Parietal lobe (tissue), 1 donor: ENCODE measurements around the gene ADPRM. TPM values are rescaled to one million over a fixed set of nuclear protein-coding genes. Genes with fewer than 3 reads are reported as not detected.

ENCODE experiments used
- total RNA-seq: library from RNA; depleted of rRNA; stranded (reverse); fragments of >200 nt; gene quantifications from one replicate; pipeline ENCODE4 v1.2.3, GENCODE V29; 2014

The ADPRM gene, protein sequence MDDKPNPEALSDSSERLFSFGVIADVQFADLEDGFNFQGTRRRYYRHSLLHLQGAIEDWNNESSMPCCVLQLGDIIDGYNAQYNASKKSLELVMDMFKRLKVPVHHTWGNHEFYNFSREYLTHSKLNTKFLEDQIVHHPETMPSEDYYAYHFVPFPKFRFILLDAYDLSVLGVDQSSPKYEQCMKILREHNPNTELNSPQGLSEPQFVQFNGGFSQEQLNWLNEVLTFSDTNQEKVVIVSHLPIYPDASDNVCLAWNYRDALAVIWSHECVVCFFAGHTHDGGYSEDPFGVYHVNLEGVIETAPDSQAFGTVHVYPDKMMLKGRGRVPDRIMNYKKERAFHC
- total RNA-seq, result 30.0 TPM

DNA sequence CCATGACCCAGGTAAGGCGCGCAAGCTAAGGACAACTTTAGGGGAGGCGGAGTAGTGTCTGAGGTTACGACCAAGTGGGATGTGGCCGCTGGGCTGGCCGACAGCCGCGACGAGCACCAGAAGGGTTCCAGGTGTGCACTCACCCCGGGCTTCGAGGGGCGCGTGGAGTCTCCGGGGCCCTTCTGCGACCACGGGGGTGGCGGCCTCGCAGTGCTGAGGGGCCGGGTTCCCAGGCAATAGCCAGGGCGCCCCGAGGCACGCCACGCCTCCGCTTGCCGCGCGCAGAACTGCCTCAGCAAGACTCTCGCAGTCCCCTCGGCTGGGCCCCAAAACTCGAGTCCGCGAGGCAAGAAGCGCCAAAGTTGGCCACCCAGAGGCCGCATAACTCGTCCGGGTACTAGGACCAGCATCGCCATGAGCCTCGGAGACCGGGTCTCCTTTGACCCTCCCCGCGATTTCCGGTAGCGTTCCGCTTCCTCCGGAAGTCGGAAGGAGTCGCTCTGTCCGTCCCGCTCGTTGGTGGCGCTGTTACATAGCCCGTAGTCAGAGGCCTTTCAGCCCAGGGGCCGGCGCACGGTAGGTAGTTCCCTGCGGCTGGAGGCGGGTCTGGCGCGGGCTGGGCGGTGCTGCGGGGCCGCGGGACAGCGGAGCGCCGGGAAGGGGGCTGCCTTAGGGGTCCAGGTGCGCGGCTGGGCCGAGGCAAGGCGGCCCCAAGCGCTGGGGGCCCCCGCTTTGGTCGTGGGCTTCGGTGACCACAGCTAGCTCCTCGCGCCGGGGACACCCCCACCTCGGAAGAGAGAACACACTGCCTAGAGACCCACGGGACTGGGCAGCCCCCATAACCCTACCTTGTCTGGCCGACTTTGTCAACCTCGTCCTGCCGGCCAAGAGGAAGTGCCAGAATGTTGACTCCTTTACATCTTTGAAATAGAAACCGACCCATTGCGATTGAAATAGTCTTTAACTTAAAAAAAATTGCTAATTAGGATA is at the start of gene ADPRM, which contains the start of gene SCO1:
TSS of gene ADPRM (plus strand) at position 503 of the 990 bp plus-strand sequence. CDS start 7,333 bp downstream, outside the sequence.
TSS of gene SCO1 (minus strand) at position 442 of the 990 bp plus-strand sequence. CDS start at position 416, 26 bp downstream.

DNA sequence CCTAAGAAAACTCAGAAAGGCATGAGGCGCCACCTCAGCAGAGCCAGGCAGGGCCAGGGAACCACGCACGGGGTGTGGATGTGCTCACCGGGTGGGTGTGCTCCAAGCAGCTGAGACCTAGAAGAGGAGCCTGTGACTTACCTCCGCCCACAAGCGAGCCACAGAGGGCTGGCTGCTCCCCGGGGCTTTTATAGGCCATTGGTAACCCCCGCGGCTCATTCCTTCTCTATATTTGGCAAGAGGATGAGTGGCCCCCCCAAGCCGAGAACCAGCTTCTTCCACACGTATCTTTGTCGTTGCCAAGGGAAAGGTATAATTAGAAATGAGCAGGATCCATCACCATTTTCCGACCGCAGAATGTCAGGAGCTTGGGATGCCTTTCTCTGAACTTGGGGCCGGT is 40.2 kb upstream of the ADPRM start, which contains the start of gene MYH3:
TSS of gene MYH3 (minus strand) at position 162 of the 400 bp plus-strand sequence. CDS start 2,245 bp downstream, outside the sequence.

DNA sequence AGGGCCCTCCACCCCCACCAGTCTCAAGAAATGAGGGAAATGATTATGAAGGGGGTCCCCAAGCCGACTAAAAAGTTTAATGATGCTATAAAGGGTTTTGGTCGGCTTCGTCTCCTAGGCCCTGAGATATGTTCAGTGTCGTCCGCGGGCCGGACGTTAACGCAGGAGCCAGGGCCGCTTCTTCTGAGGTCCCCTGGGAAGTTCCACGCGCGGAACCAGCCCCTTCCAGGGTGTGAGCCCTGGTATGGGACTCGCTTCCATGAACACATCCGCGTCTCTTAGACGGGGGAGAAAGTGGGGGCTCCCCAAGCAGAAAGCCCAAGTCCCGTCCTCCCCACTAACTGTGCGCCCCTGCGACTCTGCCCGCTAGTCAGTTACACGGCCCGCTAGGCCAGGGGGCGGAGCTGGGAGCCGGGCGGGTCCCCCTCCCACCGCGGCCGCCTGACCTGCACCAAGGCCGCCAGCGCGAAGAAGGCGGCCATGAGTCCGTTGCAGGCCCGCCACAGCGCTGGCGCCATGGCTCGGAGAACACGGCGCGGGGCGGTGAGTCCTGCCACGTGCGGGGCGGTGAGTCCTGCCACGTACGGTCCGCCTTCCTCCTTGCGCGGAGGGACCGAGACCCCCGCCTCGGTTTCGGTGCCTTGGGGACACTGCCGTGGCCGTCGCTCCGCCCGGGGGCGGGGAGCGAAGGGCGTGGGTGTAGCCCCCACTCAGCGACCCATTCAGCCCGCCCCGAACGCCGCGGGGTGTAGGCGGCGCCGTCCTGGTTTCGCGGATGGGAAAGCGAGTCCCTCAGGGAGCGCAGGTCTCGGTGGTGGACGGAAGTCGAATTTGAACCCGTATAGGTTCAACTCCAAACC is 32.2 kb downstream of the ADPRM start, which contains the start of gene TMEM220:
TSS of gene TMEM220 (minus strand) at position 690 of the 860 bp plus-strand sequence. CDS start at position 518, 172 bp downstream.

Other genes starting within 250 kb of the ADPRM start
- gene MYH4, start 228.0 kb upstream of the ADPRM start, total RNA-seq, result under 0.01 TPM
- not detected for gene MYH1, start 179.1 kb upstream of the ADPRM start, total RNA-seq
- gene MYH2, start 147.9 kb upstream of the ADPRM start, total RNA-seq, result not detected
- 1.9 TPM for gene MYH3, start 40.3 kb upstream of the ADPRM start, total RNA-seq
- gene SCO1, start 61 bp upstream of the ADPRM start, total RNA-seq, result 12.2 TPM
- gene TMEM220, start 32.4 kb downstream of the ADPRM start, total RNA-seq, result 1.9 TPM
- not detected for gene TMEM238L, start 106.5 kb downstream of the ADPRM start, total RNA-seq
- gene PIRT, start 140.5 kb downstream of the ADPRM start, total RNA-seq, result 0.63 TPM